GM03348 (cell line): Measurements from ENCODE around the gene BMP8B.
"Not testable (repeated sequence)": the region's sequence is repeated elsewhere in the genome, so short reads cannot be mapped to it uniquely, and the experiment has no call there.

Experiments
- DNase-seq: peaks from one replicate; pipeline ENCODE4 v3.0.0; 2012; ENCODE audit warnings: low spot score

BMP8B gene

GRCh38 chr1:39812913-39813312, 24.2 kb upstream of the BMP8B start:
- no peak for DNase-seq

DNA sequence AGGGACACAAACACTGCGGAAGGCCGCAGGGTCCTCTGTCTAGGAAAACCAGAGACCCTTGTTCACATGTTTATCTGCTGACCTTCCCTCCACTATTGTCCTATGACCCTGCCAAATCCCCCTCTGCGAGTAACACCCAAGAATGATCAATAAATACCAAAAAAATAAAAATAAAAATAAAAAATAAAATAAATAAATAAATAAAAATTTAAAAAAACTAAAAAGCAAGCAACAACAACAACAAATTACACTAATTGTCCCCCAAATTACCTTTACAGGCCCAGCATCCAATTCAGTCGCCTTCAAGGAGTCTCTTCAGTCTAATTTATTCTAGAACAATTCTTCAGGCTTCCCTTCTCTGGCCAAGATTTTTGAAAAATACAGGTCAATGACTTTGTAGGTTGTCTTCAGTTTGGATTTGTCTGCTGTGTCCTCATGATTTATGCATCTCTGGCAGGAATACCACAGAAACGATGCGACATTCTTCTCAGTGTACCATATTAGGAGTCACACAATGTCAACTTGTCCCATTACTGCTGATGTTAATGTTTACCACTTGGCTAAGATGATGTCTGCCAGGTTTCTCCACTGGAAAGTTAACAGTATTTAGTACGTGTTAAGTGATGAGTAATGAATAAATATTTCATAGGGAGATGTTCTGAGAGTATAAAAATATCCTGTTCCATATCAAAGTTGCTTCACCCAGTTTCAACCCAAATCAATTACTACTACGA, 20.3 kb upstream of the BMP8B start:
- DNase-seq = no peak

DNA sequence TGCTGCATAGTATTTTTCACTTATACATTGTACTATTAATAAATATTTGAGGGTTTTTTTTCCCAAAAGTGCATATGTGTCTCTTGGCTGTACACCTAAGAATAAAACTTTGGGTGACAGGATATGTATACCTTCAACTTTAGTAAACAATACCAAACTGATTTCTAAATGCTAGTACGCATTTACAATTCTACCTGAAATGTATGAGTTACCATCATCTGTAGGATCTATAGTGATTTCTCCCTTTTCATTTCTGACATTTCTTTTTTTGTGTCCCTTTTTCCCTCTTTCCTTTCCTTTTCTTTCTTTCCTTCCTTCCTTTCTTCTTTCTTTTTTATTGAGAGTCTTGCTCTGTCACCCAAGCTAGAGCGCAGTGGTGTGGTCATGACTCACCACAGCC, 16.7 kb upstream of the BMP8B start:
- DNase-seq = no peak

DNA sequence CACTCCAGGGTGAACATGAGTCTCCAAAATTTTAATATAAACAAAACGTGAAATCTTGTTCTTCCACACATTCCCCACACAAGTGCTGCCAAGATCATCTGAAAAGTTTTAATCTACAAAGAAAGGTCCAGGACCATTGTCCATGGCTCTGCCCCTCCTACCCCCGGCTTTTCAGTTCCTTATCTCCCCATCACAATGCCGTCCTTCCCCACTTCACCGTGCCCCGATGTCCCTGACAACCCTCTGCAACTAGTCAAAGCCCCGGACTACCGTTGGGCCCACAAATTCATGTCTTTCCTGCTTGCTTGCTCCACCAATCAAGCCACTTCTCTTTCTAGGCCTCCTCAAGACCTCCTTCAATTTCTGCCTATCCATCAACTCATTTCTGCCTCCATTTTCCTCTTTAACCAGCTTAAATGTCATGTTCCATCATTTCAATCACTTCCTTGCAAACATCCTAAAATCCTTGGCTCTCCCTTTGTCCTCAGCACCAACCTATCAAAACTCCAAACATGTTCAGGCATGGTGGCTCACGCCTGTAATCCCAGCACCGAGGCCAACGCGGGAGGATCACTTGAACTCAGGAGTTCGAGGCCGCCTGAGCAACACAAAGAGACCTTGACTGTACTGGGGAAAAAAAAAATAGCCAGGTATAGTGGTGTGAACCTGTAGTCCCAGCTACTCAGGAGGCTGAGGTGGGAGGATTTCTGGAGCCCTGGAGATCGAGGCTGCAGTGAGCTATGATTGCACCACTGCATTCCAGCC, 14.0 kb upstream of the BMP8B start:
- DNase-seq = no peak

DNA sequence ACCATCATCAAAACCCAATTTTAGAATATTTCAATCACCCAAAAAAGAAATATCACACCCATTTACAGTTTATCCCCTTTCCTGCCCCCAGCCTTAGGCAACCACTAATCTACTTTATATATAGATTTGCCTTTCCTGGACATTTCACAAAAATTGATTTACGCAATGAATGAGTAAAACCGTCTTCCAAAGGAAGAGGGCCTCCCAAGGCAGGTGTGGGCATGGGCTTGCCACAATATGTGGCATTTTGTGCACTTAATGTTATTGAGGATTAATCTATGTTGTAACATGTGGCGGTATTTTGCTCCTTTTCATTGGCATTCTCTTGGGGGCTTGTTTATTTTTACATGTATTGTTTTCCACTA, 11.8 kb upstream of the BMP8B start:
- no peak for DNase-seq

GRCh38 chr1:39799770-39800470, 11.3 kb upstream of the BMP8B start:
- DNase-seq = peak; percentile 86

DNA sequence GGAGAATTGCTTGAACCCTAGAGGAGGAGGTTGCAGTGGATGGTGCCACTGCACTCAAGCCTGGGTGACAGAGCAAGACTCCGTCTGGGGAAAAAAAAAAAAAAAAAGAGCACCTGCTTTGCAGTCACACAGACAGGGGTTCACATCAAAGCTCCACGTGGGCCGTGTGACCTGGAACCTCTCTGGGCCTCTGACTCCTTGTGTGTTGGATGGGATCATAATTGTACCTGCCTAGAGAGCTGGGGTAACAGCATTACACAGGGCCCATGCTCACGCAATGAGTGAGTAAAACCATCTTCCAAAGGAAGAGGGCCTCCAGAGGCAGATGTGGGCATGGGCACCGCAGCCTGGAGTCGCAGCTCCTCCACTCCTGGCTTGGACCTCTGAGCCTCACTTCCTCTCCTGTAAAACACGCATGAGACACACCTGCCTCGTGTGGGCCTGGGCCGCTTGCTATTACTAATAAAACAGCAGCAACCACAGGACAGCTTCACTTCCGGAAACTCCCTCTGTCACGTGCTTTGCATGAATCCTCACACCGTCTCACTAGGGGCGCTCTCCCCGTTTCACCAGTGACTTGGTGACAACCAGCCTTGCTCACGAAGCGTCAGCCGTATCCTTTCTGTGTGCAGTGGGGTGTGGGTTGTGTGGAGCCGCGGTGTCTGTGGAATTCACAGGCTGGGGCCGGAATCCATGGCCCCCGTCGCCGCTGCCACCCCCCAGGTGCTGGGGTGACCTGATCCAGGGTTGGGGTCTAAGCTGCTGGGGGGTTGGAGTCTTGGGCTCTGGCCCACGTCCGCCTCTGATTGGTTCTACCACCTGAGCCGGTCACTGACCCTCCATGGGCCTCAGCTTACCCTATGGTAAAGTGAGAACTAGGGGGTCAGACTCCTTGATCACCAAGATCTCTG, 10.4 kb upstream of the BMP8B start:
- peak; percentile 54 for DNase-seq

- DNase-seq = no peak
Measured at GRCh38 chr1:39795651-39796050, 7.0 kb upstream of the BMP8B start.

- DNase-seq = no peak
Measured at GRCh38 chr1:39791838-39792237, 3.2 kb upstream of the BMP8B start.

DNA sequence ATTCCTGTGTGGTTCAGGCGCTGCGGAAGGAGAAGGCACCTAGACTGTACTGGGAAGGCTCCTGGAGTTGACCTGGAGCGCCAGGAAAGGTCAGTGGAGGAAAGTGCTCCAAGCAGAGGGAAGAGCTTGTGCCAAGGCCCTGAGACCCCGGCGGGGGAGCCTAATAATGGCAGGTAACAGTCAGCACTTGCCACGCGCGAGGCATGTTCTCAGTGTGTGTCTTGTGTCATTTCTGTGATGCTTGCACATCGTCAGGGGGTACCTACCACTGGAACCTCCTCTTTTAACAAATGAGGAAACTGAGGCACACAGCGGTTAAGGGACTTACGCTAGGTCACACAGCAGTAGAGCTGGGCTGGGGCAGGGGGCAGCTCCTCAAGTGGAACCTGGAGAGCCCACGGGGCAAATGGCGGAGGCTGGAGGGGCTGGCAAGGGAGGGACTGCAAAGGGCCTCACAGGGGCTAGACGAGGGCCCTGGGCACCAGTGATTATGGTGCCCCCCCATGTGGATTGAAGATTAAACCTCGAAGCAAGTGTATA, 976 bp upstream of the BMP8B start:
- DNase-seq = no peak

GRCh38 chr1:39788426-39788757, 273 bp downstream of the BMP8B start:
- DNase-seq = no peak

- DNase-seq = not testable (repeated sequence)
Measured at GRCh38 chr1:39787964-39788363, 701 bp downstream of the BMP8B start.

DNA sequence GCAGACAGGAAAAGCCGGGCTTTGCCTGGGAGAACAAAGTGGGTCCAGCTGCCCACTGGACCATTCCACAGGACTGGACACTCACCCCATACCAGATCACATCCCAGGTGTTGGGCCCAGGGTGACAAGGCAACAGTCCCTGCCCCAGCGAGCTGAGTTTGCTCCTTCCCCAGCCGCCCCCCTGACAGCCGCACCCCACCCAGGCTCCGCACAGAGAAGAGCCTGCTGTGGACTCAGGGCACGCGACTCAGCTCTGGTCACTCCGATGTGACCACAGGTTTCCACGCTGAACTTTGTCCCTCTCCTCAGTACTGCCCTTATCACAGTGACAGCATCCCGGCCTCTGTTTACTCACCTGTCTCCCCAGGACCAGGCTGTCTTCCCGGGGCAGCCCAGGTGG, 1.2 kb downstream of the BMP8B start:
- DNase-seq = no peak

DNA sequence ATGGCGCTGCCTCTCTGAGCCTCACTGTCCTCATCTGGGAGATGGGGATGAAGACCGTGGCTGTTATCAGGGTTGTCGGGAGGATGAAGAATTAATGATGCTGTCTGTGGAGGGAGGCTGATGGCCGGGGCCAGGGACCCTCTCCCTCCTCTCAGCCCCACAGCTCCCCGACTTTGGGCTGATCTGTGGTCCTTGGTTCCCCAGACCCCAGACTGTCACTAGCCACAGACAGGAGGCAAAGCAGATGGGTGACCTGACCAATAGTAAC, 1.6 kb downstream of the BMP8B start:
- not testable (repeated sequence) for DNase-seq

- DNase-seq = not testable (repeated sequence)
Measured at GRCh38 chr1:39786303-39787107, 2.2 kb downstream of the BMP8B start.

- not testable (repeated sequence) for DNase-seq
Measured at GRCh38 chr1:39782685-39783084, 6.0 kb downstream of the BMP8B start.

- DNase-seq = no peak
Measured at GRCh38 chr1:39782103-39782502, 6.6 kb downstream of the BMP8B start.

GRCh38 chr1:39781349-39781715, 7.3 kb downstream of the BMP8B start:
- no peak for DNase-seq

DNA sequence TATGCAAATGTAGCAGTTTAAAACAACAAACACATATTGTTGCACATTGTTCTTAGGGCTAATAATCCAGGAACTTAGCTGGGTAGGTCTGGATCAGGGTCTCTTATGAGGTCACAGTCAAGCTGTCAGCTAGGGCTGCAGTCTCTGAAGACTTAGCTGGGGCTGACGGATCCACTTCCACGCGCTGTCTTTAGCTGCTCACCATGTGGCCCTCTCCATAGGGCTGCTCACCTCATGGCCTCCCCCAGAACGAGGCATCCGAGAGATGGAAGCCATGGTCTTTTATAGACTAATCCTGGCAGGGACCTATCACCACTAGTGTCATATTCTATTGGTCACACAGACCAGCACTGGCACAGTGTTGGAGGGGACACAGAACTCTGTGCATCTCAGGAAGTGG, 8.8 kb downstream of the BMP8B start:
- no peak for DNase-seq

DNA sequence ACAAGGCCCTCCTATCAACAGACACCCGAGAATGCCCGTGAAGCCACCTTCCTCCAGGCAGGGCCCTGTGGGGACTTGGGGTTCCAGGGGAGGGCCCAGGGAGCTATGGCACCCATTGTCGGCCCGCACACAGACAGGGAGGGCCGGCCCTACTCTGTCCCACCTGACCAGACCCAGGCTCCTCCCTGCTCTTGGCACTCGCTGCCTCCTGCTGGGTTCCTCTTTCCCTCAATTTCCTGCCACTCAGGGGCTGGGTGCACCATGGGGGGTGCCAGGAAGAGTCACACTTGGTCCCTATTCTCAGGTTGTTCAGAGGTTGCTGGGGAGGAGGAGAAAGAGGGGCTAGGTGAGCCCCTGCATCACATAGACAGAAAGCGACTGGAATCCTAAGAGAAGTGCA, 9.5 kb downstream of the BMP8B start:
- DNase-seq = no peak

DNA sequence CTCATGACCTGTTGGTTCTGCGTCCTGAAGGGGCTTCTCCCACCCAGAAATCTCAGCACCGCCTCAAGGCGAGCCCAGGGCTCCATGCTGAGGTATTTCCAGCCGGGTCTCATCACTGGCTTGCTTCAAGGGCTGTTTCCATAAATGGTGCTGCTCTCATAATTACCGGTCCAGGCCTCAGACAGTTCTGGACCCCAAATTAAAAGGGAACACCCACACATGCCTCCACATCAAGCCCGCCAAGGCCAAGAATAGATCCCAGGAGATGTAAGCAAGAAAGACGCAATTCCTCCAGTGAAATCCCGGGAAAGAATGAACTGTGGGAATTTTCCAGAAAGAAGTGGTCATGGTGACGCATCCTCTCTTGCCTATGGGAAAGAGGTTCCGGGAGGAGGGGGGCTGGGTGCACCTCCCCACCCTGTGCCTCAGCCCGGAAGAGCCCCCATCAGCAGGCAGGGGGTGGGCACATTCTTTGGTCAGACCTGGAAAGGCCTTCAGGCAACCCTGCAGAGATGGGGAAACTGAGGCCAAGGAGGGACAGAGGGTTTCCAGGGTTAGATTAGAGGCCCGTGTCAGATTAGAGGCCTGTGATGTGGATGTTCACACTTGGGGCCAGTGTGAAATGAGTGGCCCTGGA, 10.1 kb downstream of the BMP8B start:
- DNase-seq = not testable (repeated sequence)
